HG03108 (cell line): ENCODE results near the gene ARMH2.

Experiments
- ATAC-seq: cut with Tn5 transposase; IDR thresholded peaks from one replicate; pipeline ENCODE4 v1.9.1; 2021; ENCODE audit warnings: moderate library complexity; ENCODE audit not compliant: unreplicated experiment

Gene ARMH2

DNA sequence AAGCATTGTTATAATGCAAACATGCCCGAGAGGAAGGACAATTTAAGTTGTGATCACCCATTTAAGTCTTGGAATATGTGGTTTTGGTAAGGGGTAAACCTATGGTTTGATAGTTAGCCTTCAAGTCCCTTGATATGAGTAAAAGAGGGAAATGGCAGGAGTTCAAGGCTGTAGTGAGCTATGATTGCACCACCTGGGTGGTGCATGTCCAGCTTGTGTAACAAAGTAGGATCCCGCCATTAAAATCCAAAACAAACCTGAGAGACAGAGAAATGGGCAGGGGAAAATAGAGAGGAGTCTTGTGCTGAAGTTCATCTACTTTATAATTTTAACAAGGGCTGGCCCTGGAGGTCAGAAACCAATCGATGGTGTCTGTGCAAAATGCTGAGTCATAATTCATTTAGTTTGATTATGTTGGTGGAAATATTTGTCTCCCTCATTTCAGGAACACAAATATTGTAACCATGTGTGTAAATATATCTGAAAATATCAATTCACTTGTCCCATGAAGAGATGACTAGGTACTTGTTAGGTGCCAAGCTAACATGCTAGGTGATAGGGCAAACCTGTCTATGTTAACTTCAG is 23.2 kb upstream of the ARMH2 start:
- ATAC-seq = no peak

DNA sequence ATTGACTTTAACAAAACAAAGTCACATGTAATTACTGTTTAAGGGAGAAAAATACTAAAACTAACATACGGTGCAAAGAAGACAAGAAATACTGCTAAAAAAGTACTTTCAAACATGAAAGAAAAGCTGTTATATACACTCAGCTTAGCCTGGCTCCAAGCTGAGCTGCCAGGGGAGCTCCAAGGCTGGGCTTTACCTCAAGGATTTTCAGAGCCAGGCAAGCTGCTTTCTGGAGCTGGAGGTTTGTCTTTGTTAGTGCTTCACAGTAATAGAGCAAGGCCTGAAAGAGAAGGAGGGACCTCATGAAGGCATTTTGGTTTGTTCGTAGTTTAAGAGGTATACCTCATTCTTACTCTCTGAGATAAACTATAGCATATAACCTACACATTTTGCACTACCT is 19.6 kb upstream of the ARMH2 start:
- no peak for ATAC-seq

DNA sequence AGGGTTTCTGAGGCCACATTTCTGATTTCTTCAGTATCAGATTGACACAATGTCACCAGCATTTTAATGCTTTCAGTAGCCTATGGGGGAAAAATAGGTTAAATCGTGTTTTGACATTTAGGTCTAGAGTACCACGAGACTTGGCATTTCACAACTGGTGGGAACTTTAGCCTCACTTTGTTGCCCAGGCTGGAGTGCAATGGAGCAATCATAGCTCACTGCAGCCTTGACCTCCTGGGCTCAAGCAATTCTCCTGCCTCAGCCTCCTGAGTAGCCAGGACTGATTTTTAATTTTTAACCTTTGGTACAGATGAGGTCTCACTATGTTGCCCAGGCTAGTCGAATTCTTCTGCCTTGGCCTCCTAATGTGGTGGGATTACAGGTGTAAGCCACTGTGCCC is 11.0 kb upstream of the ARMH2 start:
- ATAC-seq = no peak

- no peak for ATAC-seq
These were observed 8.9 kb upstream of the ARMH2 start for GRCh38 chr6:24807584-24807983.

DNA sequence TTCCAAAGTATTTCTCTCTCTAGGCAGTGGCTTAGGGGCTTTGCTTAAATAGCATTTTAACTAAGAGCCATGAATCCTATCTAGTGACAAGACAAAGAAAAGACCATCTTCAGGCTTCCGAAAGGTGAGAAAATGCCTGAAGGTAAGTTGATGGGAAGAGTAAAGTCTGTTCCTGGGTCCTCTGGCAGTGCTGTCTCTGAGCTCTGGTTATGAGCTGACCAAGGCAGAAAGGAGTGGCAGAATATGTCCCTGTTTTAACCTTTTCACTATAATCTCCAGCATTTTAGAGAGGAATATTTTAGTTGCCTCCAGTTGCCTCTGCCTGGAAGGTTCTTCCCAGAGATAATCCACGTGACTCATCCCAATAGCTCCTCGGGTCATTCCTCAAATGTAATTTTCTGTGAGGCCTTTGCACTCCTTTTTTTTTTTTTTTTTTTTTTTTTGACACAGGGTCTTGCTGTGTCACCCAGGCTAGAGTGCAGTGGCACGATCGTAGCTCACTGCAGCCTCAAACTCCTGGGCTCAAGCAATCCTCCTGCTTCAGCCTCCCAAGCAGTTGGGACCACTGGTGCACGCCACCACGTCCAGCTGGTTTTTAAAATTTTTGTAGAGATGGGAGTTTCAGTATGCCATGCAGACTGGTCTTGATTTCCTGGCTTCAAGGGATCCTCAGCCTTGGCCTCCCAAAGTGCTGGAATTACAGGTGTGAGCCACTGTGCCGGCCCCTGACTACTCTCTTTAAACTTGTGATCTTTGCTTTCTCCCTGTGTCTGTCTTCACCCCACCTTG is 3.7 kb upstream of the ARMH2 start:
- no peak for ATAC-seq

DNA sequence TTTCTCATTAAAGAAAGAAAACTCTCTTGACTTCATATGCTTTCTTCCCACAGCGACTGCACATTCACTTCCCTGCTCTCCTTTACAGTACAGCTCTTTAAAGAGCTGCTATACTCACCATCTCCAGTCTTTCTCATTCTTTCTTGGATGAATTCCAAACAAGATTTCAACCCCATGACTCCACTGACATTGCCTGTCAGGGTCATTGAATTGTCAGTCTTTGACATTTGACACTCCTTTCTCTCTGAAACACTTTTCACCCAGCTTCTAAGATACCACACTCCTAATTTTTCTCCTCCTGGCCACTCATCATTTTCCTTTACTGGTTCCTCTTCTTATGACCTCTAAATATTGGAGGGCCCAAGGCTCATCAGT is 811 bp upstream of the ARMH2 start:
- no peak for ATAC-seq

GRCh38 chr6:24797596-24798216 is 1.0 kb downstream of the ARMH2 start:
- no peak for ATAC-seq

DNA sequence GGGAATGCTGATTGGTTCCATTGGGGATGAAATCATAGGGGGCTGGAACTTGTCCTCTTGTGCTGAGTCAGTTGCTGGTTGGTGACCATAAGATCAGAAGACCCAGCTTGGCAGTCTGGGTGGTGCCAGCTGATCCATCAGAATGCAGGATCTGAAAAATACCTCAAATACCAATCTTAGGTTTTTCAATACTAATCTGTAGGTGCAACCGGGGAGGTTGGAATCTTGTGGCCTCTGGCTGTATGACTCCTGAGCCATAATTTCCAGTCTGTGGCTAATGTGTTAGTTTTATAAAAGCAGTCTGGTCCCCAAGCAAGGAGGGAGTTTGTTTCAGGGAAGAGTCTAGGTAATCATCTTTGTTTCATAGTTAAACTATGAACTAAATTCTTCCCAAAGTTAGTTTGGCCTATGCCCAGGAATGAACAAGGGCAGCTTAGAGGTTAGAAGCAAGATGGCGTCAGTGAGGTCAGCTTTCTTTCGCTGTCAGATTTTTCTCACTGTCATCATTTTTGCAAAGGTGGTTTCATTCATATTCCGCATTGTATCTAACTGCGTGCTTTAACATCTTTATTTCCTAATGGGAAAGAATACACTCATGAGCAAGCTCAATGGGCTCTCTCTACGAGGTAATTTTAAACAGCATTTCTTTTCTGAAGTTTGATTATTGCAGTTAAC is 2.0 kb downstream of the ARMH2 start:
- no peak for ATAC-seq

GRCh38 chr6:24795106-24795505 is 3.6 kb downstream of the ARMH2 start:
- no peak for ATAC-seq

- no peak for ATAC-seq
These were observed 10.6 kb downstream of the ARMH2 start for GRCh38 chr6:24788031-24788665.

DNA sequence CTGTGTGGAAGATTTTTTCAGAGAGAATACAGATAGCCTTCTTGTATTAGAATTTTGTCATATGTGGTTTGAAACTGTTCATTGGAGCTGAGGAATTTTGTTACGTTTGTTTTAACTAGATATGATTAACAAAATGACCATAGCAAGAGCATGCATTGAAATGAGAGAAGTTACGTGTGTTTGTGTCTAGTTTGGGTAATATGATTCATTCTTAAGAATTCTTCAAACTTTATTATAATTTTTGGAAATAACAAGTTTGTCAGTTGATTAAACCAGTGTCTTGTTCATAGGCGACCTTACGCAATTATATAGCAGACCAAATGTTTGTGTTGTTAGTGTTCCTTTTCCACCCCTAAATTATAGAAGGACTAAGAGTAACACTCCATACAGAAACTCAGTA is 18.5 kb downstream of the ARMH2 start:
- ATAC-seq = no peak

GRCh38 chr6:24779416-24780016 is 19.2 kb downstream of the ARMH2 start:
- no peak for ATAC-seq

- no peak for ATAC-seq
These were observed 19.8 kb downstream of the ARMH2 start for GRCh38 chr6:24778878-24779277.

GRCh38 chr6:24778121-24778520 is 20.6 kb downstream of the ARMH2 start:
- no peak for ATAC-seq

GRCh38 chr6:24777227-24777626 is 21.5 kb downstream of the ARMH2 start:
- no peak for ATAC-seq

- no peak for ATAC-seq
These were observed 23.1 kb downstream of the ARMH2 start for GRCh38 chr6:24775520-24776058.

- ATAC-seq = peak; percentile 92
These were observed 23.8 kb downstream of the ARMH2 start, which contains the start of gene GMNN for GRCh38 chr6:24774696-24775519. Gene GMNN (plus strand): TSS chr6:24774937. CDS start chr6:24777247, 2,310 bp downstream.

DNA sequence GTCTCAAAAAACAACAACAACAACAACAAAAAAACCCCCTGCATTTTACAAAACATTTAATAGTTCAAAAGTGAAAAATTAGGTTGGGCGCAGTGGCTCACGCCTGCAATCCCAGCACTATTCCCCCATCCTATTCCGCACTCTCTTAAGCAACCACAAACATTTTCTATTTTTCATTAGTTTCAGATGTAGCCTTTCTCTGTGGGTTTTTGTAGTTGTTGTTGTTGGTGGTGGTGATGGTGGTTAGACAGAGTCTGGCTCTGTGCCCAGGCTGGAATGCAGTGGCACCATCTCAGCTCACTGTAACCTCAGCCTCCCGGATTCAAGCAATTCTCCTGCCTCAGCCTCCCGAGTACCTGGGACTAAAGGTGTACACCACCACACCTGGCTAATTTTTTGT is 30.4 kb downstream of the ARMH2 start:
- no peak for ATAC-seq

GRCh38 chr6:24766680-24767462 is 31.8 kb downstream of the ARMH2 start:
- ATAC-seq = peak; percentile 63
